ENCODE data around the gene MYH3.

MYH3 gene

DNA sequence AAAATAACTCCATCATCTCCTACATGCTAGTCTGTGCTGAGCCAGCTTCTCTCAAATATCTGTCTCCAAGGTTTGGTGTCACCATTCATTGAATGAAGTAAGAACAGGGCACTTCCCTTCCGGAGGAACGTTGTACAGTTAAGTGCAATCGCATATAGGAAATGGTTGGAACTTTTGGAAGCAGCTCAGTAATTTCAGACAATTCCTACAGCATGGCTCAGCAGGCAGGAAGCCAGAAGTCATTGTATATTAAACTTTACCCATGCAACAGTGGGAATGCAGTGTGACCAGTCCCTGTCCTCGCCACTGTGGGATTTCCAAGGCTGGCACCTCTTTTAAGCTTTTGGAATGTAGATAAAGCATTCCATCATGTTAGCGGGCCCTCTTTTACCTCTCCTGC, 56.5 kb downstream of the MYH3 start:
- Histone ChIP-seq H4K20me1 (ENCODE audit: insufficient read depth, low read length) (no peaks in the 10 kb centered on the region), H3K9me2 (ENCODE audit: low read depth, low read length) (no peaks in the 10 kb centered on the region), H3K27ac (ENCODE audit: low read depth, low read length, poor library complexity, severe bottlenecking) (no peak overlapping the region), H3K36me3 (ENCODE audit: insufficient read depth, low read length) (no peaks in the 10 kb centered on the region), H3F3A (ENCODE audit: insufficient read depth, low read length) (no peaks in the 10 kb centered on the region), H3K9ac (ENCODE audit: low read length) (no peak overlapping the region), H3K4me1 (ENCODE audit: insufficient read depth, low read length, severe bottlenecking) (no peaks in the 10 kb centered on the region), H3K9me3 (ENCODE audit: low read length) (no peaks in the 10 kb centered on the region), H3K4me2 (ENCODE audit: low read length) (no peak overlapping the region), H3K4me3 (ENCODE audit: low read depth, low read length, poor library complexity, severe bottlenecking) (no peak overlapping the region), H2AFZ (ENCODE audit: low read length) (no peak overlapping the region), H3K27me3 (ENCODE audit: insufficient read depth, low read length) (no peaks in the 10 kb centered on the region; the same call in 1 of the 2 replicates), H3K79me2 (ENCODE audit: insufficient read depth, low read length) (no peaks in the 10 kb centered on the region)
- no peak for TF ChIP-seq EZH2 (IDR thresholded peaks at IDR 0.05; ENCODE audit: borderline replicate concordance, low read length)

DNA sequence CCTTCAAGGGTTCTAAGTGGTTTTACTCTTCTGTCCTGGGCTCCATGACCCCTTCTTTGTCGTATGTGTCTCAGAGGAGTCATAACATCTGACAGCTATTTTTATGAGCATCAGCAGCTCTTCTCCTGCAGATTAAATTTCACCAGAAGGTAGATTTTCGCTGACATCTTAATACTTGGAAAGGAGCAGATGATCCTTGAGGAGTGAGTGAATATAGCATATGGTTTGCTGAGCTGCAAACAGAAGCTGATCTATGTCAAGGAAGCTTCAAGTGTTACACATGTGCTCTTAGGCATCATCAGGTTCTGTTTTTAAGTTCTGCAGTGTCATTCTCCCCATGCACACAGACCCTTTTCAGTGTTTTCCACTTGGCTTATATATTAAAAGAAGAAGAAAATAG, 58.5 kb downstream of the MYH3 start:
- Histone ChIP-seq H3K27me3 (ENCODE audit: insufficient read depth, low read length) (no peaks in the 10 kb centered on the region; the same call in 1 of the 2 replicates), H3K79me2 (ENCODE audit: insufficient read depth, low read length) (no peaks in the 10 kb centered on the region), H3K27ac (ENCODE audit: low read depth, low read length, poor library complexity, severe bottlenecking) (no peak overlapping the region), H3K4me1 (ENCODE audit: insufficient read depth, low read length, severe bottlenecking) (no peaks in the 10 kb centered on the region), H3K4me2 (ENCODE audit: low read length) (no peak overlapping the region), H4K20me1 (ENCODE audit: insufficient read depth, low read length) (no peaks in the 10 kb centered on the region), H3K9me3 (ENCODE audit: low read length) (no peaks in the 10 kb centered on the region), H3K36me3 (ENCODE audit: insufficient read depth, low read length) (no peaks in the 10 kb centered on the region), H3K4me3 (ENCODE audit: low read depth, low read length, poor library complexity, severe bottlenecking) (no peak overlapping the region), H3K9ac (ENCODE audit: low read length) (no peak overlapping the region), H3K9me2 (ENCODE audit: low read depth, low read length) (no peaks in the 10 kb centered on the region), H3F3A (ENCODE audit: insufficient read depth, low read length) (no peaks in the 10 kb centered on the region), H2AFZ (ENCODE audit: low read length) (no peak overlapping the region)
- TF ChIP-seq, protein P1, sequence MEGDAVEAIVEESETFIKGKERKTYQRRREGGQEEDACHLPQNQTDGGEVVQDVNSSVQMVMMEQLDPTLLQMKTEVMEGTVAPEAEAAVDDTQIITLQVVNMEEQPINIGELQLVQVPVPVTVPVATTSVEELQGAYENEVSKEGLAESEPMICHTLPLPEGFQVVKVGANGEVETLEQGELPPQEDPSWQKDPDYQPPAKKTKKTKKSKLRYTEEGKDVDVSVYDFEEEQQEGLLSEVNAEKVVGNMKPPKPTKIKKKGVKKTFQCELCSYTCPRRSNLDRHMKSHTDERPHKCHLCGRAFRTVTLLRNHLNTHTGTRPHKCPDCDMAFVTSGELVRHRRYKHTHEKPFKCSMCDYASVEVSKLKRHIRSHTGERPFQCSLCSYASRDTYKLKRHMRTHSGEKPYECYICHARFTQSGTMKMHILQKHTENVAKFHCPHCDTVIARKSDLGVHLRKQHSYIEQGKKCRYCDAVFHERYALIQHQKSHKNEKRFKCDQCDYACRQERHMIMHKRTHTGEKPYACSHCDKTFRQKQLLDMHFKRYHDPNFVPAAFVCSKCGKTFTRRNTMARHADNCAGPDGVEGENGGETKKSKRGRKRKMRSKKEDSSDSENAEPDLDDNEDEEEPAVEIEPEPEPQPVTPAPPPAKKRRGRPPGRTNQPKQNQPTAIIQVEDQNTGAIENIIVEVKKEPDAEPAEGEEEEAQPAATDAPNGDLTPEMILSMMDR (IDR thresholded peaks at IDR 0.05; ENCODE audit: low read length) = no peak
- no peak for TF ChIP-seq EZH2 (IDR thresholded peaks at IDR 0.05; ENCODE audit: borderline replicate concordance, low read length)

DNA sequence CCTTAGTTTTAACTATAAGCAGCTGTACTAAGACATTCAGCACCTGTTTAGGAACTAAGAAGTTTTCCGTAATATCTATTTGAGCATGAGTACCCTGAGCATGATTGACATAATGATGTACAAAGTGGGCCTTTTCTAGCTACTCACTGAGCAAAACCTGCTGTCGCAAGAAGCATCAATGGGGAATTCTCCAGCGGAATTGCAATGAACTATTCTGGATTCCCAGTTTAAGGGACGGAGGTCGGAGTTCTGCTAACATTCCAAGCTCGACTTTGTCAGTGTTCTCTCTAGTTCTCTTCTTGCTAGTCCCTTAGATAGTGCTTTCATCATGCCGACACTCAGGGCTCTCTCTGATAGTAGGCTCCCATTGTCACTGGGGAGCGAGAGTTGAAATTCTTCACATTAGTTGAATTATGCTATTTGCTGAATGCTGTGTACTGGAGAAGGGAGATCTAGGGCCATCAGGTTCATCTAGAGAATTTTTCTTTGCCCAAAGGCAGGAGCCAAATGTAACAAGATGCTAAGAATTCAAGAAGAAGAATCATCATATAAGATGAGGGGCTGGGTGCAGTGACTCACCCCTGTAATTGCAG, 67.5 kb downstream of the MYH3 start:
- Histone ChIP-seq H3K4me2 (ENCODE audit: low read length) (no peak overlapping the region), H3K4me3 (ENCODE audit: low read depth, low read length, poor library complexity, severe bottlenecking) (no peak overlapping the region), H3K9ac (ENCODE audit: low read length) (no peak overlapping the region)

More for the DNA sequence above, 67.5 kb downstream of the MYH3 start:
- Histone ChIP-seq H3F3A (ENCODE audit: insufficient read depth, low read length) (no peaks in the 10 kb centered on the region), H3K36me3 (ENCODE audit: insufficient read depth, low read length) (no peaks in the 10 kb centered on the region), H3K9me3 (ENCODE audit: low read length) (no peaks in the 10 kb centered on the region), H3K9me2 (ENCODE audit: low read depth, low read length) (no peaks in the 10 kb centered on the region), H3K27ac (ENCODE audit: low read depth, low read length, poor library complexity, severe bottlenecking) (no peak overlapping the region), H3K27me3 (ENCODE audit: insufficient read depth, low read length) (no peaks in the 10 kb centered on the region), H4K20me1 (ENCODE audit: insufficient read depth, low read length) (no peaks in the 10 kb centered on the region), H2AFZ (ENCODE audit: low read length) (no peak overlapping the region), H3K79me2 (ENCODE audit: insufficient read depth, low read length) (no peaks in the 10 kb centered on the region), H3K4me1 (ENCODE audit: insufficient read depth, low read length, severe bottlenecking) (no peaks in the 10 kb centered on the region)
- TF ChIP-seq, protein P1 (IDR thresholded peaks at IDR 0.05; ENCODE audit: low read length) = no peak
- no peak for TF ChIP-seq EZH2 (IDR thresholded peaks at IDR 0.05; ENCODE audit: borderline replicate concordance, low read length)

Data from OCI-LY1 (cell line).